HG02938 (cell line): ENCODE results near the gene HARS1.
"Not testable (repeated sequence)": the region's sequence is repeated elsewhere in the genome, so short reads cannot be mapped to it uniquely, and the experiment has no call there.

Source experiments
- ATAC-seq: cut with Tn5 transposase; IDR thresholded peaks from one replicate; pipeline ENCODE4 v1.9.1; 2021; ENCODE audit warnings: mild to moderate bottlenecking, moderate library complexity; ENCODE audit not compliant: unreplicated experiment

Gene HARS1, protein sequence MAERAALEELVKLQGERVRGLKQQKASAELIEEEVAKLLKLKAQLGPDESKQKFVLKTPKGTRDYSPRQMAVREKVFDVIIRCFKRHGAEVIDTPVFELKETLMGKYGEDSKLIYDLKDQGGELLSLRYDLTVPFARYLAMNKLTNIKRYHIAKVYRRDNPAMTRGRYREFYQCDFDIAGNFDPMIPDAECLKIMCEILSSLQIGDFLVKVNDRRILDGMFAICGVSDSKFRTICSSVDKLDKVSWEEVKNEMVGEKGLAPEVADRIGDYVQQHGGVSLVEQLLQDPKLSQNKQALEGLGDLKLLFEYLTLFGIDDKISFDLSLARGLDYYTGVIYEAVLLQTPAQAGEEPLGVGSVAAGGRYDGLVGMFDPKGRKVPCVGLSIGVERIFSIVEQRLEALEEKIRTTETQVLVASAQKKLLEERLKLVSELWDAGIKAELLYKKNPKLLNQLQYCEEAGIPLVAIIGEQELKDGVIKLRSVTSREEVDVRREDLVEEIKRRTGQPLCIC

DNA sequence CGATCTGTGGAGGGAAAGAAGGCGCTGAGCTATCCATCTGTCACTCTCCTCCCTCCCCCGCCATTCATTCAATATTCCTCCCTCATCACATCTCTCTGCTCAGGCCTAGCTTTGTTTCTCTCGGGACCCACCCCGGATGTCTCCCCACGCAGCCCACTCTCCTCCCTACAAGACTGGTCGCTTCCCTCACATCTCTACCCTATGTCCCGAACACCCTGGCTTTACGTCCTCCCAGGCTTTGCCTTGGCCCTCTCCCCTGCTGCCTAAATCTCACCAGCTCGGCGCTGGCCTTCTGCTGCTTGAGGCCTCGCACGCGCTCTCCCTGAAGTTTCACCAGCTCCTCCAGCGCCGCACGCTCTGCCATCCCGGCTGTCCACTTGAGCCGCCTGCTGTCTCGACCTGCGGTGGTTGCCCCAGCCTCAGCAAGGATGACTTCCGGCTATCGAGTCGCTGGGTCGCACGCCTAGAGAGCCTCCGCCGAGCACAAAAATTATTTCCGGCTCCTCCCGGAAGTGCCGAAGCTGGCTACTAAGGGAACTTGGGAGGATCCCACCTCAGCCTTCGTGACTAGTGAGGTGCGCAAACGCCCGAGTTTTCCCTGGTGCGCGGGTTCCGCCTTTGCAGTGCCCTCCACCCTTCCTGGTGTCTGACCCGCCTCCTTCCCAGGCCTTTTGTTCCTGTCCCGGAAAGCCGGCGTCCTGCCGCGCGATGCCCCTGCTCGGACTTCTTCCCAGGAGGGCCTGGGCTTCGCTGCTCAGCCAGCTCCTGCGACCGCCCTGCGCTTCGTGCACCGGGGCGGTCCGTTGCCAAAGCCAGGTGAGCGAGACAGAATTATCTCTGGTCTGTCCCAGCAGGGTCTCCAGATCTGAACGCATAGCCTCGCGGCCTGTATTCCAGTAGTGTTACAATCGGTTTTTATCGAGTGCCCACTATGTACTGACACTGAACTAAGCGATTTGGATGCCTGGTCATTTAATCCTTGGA is at the start of gene HARS1, which contains the start of gene HARS2:
Gene HARS1 (minus strand): TSS at position 430 of the 984 bp plus-strand sequence. CDS start 66 bp downstream, at position 364.
Gene HARS2 (plus strand): TSS at position 515 of the 984 bp plus-strand sequence. CDS start 194 bp downstream, at position 709.
- ATAC-seq = peak; percentile 96

DNA sequence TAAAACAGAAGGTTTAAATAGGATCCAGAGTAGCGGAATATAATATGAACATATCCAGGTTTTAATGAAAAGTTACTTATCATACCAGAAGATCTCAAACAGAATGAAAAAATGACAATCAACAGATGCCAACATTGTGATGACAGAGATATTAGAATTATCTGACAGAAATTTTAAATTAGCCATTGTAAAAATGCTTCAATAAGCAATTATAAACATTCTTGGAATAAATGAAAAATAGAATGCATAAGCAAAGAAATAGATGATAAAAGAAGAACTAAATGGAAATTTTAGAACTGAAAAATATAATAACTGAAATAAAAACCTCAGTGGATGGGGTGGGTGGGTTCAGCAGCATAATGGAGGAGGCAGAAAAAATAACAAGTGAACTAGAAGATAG is 46.3 kb upstream of the HARS1 start:
- no peak for ATAC-seq

DNA sequence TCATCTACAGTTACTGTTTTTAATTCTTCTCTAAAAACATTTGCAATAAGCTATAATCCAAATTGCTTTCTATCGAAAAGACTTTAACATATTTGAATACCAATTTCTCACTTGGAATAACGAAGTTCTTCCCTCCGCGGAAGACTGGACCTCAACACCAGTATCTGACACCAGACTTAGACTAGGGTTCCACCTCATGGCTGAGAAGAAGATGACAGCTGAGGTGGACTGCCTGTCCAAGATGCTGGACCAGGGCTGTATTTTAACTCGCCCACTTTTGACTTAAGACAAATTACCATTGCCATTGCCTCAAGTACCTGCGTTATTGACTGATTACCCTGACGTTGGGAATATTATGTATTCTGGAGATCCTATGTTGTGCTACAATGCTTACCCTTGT is 43.2 kb upstream of the HARS1 start:
- ATAC-seq = no peak

DNA sequence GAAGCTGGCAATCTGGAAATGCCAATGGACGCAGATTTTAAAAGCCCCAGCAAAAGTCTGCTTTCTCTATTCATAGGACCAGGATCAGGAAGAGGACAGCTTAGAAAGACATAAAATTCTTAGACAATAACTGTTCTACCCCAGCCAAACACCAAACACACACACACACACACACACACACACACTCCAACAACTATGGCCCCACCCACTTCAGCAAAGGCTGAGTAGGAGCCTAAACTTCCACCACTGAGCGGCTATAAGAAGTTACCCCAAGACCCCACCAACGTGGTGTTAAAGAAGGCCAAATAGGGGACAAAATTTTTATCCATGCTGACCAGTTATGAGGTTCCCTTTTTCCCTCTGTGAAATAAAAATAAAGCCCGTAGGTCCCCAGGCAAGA is 41.9 kb upstream of the HARS1 start:
- ATAC-seq = no peak

DNA sequence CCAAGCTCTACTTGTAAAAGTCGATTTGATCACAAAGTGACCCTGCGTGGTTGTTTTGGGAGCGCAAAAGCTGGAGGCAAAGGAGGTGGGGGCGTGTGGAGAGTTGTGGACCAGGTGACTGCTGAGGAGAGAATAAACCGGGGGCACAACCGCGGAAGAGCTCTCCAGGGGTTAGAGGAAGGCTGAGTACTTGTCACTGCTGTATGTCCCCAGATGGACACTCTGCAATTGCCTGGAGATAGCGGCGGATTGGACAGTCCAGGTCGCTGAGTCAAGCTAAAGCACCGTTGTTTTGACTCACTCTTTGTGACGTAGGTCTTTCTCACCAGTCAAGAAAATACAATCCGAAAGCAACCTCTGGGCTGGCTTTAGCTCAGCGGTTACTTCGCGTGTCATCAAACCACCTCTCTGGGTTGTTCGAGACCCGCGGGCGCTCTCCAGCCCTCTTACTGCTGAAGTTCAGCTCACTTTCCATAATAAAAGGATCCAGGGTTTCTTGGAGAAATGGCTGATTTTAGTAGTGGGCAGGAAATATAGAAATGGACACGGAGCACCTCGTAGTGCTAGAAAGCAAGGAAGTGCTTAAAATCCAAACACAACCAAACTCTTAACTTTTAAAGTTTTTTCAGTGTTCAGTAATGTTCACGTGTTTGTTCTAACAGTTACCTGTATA is 34.8 kb upstream of the HARS1 start:
- ATAC-seq = peak; percentile 98

DNA sequence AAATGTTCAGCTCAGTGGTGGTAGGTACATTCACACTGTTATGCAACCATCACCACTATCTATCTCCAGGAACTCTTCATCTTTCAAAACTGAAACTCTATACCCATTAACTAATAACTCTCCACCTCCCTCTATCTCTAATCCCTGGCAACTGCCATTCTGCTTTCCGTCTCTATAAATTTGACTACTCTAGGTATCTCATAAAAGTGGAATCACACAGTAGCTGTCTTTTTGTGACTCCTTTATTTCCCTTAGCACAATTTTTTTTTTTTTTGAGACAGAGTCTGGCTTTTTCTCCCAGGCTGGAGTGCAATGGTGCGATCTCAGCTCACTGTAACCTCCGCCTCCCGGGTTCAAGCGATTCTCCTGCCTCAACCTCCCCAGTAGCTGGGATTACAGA is 30.2 kb upstream of the HARS1 start:
- not testable (repeated sequence) for ATAC-seq

DNA sequence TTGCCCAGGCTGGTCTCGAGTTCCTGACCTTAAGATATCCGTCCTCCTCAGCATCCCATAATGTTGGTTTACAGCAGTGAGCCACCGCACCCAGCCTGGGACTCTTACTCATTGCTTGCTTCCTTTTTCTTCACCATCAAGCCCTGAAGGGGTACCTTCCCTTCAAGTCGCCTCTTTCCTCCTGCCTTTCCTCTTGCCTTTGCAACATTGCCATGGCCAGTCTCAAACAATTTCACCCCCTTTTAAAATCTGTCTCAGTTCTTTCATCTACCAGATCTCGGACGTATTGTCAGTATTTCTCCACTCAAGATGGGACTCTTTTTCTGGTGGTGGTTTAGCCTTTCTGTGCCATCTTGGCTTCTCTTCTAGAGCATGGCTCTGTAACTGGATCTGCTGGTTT is 29.6 kb upstream of the HARS1 start:
- not testable (repeated sequence) for ATAC-seq

DNA sequence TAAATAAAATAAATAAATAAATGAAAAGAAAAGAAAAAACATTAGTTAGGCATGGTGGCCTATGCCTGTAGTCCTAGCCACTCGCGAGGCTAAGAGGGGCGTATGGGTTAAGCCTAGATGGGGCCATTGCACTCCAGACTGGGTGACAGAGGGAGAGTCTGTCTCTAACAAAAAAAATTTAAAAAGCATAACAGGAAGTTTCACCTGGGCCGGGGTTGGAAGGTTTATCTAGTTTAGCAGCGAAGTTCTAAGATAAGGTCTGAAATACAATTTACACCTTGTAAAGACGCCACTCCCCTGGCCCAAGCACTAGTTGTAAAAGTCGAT is 27.1 kb upstream of the HARS1 start:
- no peak for ATAC-seq

DNA sequence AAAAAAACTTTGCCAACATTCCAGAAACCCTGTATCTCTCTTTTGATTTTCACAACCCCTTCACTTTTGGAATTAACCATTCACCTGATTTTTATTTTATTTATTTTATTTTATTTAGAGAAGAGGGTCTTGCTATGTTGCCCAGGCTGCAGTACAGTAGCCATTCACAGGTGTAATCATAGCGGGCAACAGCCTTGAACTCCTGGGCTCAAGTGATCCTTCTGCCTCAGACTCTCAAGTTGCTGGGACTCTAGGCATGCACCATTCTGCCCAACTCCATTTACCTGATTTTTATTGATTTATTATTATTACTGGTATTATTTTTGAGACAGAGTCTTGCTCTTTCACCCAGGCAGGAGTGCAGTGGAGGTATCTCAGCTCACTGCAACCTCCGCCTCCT is 25.1 kb upstream of the HARS1 start:
- ATAC-seq = not testable (repeated sequence)

DNA sequence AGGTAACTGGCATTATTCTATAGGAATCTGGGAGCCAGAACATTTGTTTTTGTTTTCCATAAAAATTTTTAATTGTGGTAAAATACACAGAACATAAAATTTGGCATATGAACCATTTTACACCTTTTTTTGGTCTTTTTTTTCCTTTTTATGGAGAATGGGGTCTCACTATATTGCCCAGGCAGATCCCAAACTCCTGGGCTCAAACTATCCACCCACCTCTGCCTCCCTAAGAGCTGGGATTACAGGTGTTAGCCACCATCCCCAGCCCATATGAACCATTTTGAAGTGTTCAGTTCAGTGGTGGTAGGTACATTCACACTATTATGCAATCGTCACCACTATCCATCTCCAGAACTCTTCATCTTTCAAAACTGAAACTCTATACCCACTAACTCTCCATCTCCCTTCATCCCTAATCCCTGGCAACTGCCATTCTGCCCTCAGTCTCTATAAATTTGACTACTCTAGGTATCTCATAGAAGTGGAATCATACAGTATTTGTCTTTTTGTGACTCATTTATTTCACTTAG is 22.5 kb upstream of the HARS1 start:
- ATAC-seq = no peak

DNA sequence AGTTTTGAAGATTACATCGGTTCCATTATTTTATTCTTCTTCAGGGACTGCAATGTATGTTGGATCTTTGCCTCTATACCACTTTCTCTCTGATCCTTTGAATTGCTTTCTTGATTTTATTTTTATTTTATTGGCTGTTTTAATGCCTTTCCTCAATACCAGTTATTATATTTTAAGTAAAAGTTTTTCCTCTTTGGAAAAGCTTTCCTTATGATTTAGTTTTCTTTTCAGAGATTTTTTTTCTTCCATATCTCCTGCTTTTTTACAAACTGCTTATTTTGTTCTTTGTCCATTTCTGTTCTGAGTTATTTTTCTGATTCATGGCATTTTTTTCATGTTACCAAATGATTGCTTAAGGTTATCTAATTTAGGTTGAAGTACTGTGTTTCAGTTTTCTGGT is 20.6 kb upstream of the HARS1 start:
- no peak for ATAC-seq

DNA sequence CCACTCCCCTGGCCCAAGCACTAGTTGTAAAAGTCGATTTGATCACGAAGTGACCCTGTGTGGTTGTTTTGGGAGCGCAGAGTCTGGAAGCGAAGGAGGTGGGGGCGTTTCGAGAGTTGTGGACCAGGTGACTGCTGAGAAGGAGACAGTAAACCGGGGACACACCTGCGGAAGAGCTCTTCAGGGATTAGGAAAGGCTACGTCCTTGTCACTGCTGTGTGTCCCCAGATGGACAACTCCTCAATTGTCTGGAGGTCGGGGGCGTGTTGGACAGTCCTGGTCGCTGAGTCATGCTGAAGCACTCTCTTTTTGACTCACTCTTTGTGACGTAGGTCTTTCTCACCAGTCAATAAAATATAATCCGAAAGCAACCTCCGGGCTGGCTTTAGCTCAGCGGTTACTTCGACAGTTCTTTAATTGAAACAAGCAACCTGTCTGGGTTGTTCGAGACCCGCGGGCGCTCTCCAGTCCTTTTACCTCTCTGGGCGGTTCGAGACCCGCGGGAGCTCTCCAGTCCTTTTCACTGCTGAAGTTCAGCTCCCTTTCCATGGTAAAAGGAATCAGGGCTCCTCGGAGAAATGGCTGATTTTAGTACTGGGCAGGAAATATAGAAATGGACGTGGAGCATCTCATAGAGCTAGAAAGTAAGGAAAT is 19.9 kb upstream of the HARS1 start:
- ATAC-seq = peak; percentile 88

DNA sequence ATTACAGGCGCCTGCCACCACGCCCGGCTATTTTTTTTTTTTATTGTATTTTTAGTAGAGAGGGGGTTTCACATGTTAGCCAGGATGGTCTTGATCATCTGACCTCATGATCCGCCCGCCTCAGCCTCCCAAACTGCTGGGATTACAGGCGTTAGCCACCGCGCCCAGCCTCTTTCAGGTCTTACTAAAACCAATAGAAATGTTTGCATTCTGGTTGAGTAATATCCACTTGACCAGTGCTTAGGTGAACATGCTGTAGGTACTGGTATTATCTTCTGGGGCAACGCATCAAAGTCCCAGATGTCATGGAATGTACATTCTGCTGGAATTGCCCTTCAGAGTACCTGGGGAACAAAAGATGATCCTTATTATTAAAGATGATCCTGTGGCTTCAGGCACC is 17.6 kb upstream of the HARS1 start:
- ATAC-seq = not testable (repeated sequence)

DNA sequence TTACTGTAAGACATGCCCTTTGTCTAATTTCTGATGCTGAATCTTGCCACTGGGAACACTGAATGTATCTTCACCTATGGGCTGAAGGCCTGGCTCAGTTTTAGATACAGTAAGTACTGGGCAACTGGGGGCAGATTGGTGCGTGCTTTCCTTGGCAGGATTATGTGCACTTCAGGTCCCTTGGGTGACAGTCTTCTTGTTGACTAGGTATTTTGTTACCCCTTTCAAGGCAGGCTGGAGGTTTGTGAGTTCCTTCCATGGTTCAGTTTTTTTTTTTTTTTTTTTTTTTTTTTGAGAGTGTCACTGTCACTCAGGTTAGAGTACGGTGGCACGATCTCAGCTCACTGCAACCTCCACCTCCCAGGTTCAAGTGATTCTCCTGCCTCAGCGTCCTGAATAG is 16.6 kb upstream of the HARS1 start:
- ATAC-seq = no peak

DNA sequence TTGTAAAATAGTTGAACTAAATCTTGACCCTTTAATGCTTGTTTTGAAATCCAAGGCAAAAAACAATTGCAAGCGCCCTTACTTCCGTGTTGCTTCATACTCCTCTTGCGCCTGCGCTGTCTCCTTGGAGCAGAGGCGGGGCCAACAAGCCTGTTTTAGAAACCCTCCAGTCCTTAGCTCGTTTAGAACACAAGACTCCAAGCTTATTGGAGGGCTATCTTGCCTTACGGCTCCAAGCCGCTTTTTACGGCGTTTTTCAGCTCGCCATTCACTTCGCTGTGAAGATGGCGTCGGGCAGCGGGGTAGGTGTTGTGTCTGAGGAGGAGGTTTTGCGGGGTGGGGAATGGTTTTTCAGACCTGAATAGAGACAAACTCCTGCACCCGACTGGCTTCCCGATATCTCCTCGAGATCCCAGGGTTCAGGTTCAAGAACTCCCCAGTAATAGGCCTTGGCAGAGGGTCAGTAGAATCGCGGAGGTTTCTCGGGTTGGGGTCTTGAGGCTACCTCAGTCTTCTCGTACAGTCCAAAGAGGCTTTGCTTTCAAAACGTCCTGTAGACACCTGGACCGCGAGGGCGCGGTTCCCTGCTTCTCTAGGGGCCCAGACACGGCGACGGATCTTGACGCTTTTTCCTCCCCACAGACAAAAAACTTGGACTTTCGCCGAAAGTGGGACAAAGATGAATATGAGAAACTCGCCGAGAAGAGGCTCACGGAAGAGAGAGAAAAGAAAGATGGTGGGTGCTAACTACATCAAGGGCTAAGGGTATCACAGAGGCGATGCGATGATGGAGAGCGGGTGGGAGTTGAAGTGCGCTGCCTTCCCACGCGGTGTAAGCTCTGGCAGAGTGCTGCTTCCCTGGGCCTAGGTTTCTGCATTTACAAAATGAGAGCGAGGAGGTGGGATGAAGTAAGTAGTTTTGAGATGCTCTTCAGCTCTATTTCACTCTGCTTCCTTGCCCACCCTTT is 9.3 kb upstream of the HARS1 start, which contains the start of gene ZMAT2:
Gene ZMAT2 (plus strand): TSS at position 271 of the 968 bp plus-strand sequence. CDS start 14 bp downstream, at position 285.
- peak; percentile 93 for ATAC-seq

DNA sequence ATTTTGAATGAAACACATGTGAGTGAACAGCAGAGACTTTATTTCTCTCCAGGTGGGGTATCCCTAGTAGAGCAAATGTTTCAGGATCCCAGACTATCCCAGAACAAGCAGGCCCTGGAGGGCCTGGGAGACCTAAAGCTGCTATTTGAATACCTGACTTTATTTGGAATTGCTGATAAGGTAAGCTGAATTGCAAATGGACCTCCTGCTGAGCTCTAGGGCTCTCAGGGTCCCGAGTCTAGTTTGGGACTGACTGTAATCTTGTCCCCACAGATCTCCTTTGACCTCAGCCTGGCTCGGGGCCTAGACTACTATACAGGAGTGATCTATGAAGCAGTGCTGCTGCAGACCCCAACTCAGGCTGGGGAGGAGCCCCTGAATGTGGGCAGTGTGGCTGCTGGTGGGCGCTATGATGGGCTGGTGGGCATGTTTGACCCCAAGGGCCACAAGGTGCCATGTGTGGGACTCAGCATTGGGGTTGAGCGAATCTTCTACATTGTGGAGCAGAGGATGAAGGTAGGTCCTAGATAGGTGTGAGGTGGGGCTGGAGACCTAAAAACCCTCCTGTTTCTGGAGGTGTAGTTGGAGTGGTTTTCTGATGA is 5.8 kb upstream of the HARS1 start:
- no peak for ATAC-seq

DNA sequence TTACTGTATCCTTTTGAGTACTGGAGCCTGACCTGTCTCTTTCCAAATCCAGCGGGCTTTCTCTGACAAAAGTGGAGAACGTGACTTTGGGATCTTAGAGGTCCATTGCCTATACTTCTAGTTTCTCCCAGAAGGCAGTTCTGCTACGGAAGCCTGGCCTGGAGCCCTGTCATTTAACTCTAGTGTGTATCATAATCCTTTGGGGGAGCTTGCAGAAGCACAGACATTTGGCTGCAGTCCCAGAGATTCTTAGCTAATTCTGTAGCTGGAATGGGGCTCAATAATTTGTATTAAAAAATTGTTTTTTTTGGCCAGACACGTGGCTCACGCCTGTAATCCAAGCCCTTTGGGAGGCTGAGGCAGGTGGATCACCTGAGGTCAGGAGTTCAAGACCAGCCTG is 3.1 kb upstream of the HARS1 start:
- ATAC-seq = no peak

DNA sequence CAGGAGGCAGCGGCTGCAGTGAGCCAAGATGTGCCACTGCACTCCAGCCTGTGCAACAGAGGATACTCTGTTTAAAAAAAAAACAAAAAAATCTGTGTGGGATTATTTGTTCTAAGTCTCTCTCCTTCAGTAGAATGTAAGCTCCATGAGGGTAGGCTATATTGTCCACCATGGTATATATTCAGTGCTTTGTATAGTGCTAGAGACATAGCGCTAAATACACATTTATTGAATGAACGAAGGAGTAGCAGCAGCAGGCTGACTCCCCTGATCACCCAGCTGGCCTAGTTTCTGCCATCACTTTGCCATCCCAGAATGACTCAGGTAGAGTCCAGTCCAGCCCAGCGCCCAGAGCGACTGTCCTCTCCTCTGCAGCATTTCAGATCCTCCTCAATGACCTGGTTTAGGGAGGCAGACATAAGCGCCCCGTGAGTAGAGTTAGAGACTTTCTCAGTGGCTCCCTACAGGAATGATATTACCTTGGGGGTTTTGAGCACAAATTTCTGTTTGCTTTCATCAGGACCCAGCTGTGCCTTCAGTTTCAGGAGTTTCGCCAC is 716 bp downstream of the HARS1 start:
- ATAC-seq = no peak
